Measurements from ENCODE around the gene MAPK10.

- TF ChIP-seq POLR2A (IDR thresholded peaks at IDR 0.05) (no peak), CTCF (IDR thresholded peaks at IDR 0.05) (no peak), POLR2AphosphoS5 (IDR thresholded peaks at IDR 0.05) (no peak), EP300 (IDR thresholded peaks at IDR 0.05) (no peak)
These were observed 204.1 kb downstream of the MAPK10 start for GRCh38 chr4:86155766-86156165.
